Fibroblast of skin of back (primary cell): ENCODE measurements around the gene RADIL.
A peak's percentile ranks its signal among the peaks of the same experiment; 100 is the strongest.

Experiments used
- DNase-seq: peaks from one replicate; pipeline ENCODE4 v3.0.0-alpha.2; 2013

RADIL gene

DNA sequence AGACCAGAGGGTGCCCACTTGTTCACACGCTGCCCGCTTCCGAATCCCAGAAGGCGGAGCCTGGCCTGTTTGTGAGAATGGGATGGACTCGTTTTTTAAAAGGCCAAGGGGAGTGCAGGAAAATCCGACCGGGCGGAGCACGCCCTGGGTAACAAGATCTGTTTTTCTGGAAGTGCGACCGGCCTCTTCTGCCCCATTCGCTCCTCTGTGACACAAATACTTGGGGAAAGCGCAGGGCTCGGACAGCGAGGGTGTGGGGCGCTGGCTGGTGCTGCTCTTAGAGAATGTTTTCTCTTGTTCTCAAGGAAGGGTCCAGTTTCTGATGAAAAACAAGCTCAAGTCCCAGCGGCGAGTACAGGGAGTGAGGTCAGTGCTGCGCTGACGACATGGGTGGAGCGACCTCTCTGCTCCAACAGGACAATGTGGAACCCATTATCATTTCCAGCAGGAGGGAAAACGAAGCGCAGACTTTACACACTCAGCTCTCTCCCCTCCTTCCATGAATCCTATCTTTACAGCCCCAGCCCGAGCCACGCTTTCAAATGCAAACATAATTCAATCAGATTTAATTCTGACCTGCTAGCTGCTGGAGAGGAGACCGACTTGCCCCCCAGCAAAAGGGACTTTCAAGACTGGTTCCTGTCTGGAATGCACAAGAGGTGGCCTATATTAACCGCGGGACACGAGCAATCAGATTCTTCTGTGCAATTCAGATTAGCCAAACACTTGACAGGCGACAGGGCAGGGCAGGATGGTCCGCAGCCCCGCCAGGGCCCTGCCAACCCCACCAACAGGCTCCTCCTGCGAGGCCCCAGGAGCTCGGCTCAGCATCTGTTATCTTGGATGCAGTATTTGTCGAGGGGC lies 1.1 kb downstream of the RADIL start:
- peak; percentile 77 for DNase-seq

DNA sequence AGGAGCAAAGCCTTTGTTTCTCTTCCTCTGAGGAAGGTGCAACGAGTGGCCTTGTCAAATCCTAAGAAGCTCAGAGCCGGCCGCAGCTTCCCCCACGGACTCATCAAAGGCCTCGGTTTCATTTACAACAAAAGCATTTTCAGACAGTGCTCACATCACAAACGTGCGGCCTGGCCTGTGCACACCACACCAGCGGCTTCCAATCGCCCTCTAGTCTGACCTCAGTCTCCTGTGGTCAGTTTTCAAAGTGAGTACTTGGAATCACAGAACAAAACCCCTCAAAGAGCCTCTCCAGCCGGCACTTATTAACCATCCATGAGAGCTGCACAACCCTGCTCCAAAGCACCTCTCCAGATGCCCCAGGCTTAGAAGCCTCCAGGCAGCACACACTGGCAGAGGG lies 3.3 kb downstream of the RADIL start:
- no peak for DNase-seq

DNA sequence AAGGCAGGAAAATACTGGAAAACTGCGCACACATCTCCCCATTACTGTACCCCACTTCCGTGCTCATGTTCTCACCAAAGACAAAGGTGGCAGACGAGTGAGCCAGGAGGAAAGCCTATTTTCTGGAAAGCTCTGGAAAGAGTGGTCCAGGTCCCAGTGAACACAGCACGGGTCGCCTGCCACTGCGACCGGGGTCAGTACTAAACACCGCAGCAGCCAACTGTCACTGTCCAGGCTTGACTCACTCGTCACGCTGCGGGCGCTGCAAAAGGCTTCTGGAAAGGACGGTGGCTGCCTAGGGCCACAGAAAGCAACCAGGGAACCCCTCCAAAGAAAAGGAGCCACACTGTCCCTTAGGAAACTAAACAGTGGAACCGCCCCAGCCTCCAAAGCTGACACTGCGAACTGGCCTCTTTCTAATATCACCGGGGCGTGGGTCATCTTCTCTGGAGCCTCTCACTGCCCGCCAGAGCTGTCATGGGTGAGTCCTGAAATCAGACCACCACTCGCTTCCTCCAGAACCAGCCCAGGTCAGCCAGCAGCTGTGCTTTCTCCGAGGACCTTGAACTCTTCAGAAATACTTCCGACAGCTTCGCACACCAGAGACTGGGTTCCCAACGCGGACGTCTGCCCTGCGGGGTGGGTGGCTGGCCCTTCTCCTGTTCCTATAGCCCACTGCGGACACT lies 4.0 kb downstream of the RADIL start:
- no peak for DNase-seq

DNA sequence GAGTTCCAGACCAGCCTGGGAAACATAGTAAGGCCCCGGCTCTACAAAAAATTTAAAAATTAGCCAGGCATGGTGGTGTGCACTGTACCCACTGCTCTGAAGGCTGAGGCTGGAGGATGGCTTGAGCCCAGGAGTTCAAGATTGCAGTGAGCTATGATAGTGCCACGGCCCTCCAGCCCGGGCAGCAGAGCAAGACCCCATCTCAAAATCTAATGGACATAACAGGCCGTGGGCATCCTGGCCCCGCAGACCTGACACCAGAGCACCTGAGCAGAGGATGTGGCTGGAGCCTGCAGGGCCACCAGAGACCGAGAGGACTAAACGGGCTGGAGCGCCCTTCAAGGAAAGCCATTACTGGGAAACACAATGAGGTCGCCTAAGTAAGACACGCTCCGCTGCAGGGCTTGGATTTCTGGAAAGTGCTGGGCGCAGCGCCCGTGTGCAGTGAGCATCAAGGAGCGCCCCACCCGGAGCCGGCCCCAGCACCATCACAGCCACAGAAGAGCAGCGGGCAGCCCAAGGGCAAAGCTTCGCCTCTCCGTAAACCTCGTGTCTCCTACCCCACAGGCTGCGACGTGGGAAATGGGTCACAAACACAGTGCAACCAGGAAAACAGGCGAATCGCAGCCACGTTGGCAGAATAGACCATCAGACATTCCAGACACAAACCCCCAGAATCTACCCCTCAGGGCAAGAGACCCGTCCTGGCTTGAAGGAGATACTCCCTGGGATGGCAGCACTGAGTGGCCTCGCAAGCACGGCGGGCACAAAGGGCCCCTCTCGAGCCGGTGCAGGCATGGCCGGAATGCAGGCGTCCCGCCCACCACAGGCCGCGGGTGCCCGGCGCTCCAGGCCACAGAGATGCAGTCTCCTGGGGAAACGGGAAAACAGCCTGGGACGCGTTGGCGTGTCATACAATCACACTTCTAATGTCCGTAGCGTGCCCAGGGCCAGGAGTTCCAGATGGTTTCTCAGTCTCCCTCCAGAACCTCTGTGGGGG lies 4.9 kb downstream of the RADIL start:
- DNase-seq: no peak

DNA sequence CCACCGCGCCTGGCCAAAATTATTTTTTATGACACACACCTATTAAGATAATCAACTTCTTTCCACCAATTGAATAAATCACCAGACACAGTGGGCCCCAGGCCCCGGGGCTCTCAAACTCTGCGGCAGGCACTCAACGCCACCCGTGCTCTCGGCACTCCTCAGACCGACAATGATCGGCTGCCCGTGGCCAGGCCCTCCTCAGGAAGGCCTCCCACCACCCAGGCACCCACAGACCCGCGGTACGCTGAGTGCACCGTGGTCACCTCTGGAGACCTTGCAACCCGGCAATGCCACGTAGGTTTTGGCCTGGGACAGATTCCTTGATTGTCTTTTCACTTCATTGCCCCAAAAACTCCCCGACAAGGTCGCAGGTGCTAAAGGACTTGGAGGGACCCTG lies 6.9 kb downstream of the RADIL start:
- DNase-seq: no peak

DNA sequence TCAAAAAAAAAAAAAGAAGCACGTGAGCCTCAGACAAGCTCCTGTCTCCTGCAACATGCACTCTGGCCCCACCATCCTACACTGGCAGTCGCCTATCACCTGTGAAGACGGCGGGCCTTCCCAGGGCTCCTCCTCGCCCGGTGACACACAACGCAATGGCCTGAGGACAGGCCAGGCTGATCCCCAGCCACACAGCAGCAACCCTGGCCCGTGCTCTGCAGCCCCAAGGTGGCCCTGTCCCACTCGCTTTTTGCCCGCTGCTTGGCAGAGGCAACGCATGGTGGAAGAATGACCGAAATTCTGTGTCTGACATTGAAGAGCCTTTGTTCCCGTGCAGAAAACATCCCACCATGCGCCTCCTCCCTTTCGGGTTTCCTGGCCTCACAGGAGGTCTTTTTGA lies 8.1 kb downstream of the RADIL start:
- no peak for DNase-seq

DNA sequence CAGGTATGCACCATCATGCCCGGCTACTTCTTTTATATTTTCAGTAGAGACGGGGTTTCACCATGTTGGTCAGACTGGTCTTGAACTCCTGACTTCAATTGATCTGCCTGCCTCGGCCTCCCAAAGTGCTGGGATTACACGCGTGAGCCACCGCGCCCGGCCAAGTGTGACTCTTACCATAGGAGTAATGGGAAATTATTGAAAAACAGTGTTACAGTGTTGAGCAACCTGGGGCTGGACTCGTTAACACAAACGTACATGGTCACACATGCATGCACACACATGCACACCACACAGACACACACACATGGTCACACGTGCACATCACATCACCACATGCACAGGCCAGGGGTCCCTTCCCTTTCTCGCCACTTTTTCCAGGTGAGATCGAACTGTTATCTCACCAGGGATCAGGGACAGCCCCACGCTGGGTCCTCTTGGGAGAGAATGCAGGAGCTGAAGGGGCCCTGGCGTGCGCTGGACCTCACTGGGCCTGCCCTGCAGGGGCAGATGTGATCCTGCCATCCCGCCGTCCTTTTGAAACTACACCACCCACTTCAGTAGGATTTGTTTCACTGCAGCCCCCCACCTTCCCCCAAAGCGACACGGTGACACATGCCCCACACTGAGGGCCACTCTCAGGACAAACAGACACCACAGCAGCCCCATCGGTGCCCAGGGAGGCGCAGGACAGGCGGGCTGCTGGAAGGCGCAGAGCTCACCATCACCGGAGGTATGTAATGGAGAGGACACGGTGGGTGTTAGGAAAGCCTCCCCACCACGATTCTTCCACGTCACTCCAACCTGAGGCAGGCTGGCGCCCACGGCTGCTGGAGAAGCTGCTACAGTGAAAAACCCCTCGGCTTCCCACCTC lies 10.2 kb downstream of the RADIL start:
- DNase-seq: no peak

DNA sequence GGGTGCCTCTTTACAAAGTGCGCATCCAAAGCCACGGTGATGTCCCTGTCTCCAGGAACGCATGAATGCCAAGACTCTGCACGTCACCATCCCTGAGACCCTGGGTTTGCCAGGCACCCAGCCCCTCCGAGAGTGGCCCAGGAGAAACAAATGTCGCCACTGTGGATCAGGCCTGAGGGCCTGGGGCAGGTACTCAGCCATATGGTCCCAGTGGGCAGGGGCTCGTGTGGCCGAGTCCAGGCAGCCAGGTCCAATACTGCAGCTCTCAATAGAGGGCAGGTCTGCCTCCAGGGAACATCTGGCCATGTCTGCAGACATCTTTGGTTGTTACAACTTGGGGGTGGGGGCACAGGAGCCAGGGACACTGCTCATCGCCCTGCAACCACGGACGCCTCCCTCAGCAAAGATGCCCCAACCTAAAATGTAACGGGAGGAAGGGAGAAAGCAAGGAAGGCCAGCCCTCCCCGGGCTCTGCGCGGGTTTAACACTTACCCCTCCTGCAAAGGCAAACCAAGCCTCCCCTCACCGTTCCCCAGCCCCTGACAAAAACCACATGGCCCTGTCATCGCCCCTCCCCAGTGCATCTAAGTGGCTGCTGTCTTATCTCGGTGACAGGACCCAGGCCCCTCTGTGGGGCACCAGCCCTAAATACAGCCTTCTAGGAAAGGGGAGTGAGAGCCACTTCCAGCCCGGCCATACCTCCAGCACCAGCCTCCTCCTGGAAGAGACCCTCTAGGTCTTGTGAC lies 11.4 kb downstream of the RADIL start:
- no peak for DNase-seq

DNA sequence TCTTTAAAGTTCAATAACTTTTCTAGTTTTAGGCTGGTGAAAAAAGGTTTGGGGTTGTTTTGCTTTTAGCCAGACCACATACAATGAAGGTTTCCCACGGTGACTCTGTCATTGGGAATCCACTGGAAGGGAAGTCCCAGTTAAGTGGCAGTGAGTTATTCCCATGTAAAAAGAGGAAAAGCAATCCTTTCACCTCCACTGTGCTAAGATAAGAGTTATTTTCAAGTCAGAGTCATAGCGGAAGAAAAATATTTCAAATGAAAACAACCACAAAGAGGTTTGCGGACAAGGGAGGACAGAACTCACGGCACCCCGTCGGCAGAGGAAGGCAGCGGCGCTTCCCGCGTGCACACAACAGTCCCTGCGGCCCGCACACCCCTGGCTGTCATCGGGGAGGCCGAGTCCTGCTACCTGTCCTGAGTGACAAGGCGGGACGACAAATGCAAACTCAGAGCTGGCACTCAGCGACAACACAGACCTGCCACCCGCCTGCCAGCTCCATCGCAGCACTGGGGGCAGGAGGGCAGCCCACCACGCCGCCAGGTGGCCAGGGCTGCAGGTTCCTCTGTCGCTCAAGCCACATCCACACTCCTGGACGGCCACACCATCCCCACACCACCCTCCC lies 12.3 kb downstream of the RADIL start:
- peak; percentile 51 for DNase-seq

DNA sequence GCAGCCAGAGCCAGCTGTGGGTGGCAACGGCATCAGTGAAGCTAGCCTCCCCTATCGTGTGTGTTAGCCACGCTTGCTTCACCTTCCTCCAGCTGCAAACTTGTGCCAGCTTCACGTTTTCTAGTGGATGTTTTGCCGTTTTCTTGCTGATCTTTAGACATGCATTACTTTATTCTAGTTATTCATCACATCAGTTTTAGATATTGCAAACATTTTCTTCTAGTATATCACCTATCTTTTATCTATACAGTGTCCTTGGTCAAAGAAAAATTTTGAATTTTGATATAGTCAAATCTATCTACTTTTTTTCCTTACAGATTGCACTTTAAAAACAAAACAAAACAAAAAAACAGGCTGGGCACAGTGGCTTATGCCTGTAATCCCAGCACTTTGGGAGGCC lies 15.0 kb downstream of the RADIL start:
- DNase-seq: no peak

DNA sequence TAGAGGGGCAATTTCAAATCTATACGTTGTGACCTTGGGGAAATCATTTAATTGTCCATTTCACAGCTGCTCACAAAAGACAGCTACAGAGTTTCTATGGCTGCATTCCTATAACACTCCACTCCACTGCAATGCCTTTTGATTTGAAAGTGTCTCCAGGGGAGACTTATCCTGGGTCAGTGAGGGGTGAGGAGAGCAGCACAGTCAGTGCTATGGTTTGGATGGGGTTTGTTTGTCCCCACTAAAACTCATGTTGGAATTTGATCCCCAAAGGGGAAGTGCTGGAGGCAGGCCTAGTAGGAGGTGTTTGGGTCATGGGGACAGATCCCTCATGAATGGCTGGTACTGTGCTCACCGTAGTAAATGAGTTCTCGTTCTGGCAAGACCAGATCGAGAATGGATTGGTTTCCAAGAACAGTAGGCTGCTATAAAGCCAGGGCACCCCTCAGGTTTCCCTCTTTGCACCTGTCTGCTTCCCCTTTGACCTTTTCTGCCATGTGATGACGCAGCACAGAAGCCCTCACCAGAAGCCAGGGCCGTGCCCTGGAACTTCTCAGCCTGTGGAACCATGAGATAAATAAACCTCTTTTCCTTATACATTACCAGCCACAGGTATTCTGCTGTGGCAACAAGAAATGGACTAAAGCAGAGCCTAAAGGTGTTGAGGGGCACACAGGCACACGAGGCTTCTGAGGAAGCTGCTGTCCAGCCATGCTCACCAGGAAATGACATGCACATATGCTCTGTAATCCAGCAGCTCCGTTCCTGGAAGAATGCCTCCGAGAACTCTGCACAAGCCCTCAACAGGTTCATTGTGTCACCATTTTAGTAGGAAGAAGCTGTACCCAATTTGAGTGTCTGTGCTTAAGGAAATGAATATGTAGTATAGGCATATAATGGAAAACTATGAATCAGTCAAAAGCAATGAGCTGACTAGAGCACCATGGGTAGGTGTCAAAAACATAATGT lies 16.7 kb downstream of the RADIL start:
- no peak for DNase-seq

DNA sequence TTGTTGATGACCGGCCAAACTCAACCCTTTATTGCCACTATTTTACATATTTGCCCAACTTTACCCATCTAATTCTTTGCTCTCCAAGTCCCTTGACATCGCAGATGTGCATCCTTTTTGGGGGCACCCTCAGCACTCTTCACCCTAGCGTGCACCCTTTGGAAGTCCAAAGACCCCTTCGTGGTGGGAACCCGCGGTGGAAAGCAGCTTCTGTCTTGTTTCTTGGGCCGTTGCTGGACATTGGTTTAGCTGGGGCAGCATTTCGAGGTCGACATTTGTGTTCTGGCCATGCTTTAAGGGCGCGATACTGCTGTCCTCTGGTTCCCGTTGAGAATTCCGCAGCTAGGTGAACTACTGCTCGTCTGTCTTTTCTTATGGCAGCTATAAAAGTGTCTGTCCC lies 21.4 kb downstream of the RADIL start:
- no peak for DNase-seq

DNA sequence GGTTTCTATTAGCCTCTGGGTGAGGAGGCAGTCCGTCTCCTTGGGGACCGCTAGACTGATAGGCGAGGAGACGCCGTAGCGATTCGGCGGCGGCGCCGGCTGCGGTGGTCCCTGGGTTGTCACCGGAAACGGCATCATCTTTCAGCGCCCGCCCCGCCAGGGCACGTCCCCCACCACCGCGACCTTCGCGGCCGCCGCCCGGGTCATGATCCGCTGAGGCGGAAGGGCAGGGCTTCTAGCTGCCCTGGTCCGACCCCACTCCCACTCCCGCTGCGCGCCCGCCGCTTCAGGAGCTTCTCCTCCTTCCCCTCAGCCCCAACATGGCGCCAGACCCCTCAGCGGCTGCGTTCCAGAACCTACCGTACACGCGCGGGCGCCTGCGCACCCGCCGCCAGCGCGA lies 21.8 kb downstream of the RADIL start, which contains the start of gene PAPOLB:
TSS of gene PAPOLB (minus strand) at position 358 of the 400 bp plus-strand sequence. CDS start at position 138, 220 bp downstream.
- DNase-seq: peak; percentile 34

DNA sequence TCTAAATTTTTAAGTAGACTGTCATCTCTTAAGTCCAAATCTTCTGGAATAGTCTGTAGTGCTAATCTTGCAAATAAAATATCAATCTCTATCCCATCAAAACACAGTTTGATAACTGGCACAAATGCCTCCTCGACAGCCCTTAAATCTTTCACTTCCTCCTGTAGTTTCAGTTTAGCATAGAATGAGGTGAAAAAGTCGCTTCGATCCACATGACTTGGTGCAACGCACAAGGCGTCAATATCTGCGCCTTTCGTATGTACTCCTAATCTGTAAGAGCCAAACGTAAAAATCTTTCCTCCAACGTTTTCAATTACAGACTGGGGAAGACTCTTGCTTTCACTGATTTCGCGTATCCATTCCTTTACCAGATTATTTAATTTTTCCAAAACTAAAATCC lies 22.3 kb downstream of the RADIL start:
- no peak for DNase-seq

DNA sequence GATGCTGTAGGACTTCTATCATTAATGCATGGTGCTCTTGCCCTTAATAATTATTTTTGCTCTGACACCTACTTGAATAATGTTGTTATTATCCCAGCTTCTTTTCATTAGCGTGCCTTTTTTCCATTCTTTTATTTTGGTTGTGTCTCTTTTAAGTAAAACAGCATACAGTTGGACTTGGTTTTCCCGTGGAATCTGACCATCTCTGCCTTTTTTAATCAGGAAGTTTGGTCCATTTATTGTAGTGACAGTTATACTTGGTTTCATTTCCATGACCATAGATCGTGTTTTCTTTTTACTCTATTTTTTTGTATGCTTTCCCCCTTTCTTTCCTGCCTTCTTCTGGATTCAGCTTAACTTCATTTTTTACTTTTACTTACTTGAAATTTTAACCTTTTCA lies 26.3 kb downstream of the RADIL start:
- no peak for DNase-seq

DNA sequence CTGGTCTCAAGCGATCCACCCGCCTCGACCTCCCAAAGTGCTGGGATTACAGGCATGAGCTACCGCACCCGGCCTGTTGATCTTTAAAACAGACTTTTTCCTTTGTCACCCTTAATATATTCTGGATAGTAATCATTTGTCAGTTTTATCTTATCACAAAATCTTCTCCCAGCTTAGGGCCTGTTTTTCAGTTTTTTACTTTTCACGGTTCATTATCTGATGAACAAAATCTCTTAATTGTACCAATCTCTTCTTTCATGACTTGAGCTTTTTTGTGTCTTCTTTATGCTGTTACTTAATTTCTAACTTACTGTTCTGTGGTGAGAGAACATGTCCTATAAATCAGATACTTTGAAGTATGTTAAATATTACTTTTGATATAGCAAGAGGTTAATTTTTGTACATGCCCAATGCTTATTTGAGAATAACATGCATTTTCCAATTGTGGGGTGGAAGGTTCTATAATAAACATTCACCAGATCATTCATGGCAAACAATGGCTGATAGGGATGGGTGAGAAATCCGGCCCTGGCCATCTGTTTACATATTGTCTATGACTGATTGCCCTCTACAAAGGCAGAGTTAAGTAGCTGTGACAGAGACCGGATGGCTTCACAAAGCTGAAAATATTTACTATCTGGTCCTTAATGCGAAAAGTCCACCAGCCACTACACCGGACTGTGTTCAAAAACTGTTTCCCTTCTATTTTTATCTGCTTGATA lies 27.0 kb downstream of the RADIL start:
- DNase-seq: no peak

DNA sequence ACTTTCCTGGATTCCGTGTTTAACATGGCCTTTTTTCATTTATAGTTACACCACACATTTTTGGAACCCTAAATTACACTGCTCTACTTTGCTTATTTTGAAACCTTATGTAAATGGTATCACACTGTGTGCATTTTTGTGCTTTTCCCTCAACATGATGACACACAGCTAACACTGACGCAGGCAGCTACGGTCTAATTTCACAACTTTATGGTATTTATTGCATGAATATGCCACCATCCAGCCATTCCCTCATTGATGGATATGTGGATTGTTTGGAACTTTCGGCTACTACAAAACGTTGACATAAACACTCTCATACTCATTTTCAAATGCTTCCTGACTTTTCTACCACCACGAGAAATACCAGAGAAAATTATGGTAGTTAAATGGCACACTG lies 28.6 kb downstream of the RADIL start:
- no peak for DNase-seq
